ENCODE results near the gene APAF1.

GRCh38 chr12:98714426-98714825 is 69.3 kb downstream of the APAF1 start:
- TF ChIP-seq GATA3 (IDR thresholded peaks at IDR 0.05; ENCODE audit: low read depth, low read length): no peak
- no peak for TF ChIP-seq GATA2 (IDR thresholded peaks at IDR 0.05; ENCODE audit: low read depth, low read length)
